HepG2 (cell line): ENCODE data around the gene CPEB3. TPM values are rescaled to one million over a fixed set of nuclear protein-coding genes. Genes with fewer than 3 reads are reported as not detected.

Experiments
- ARNT2 ChIP-seq: sonication (generic); formaldehyde crosslinking; IDR thresholded peaks from 2 replicates; pipeline ENCODE4 v1.8.0; 2022; ENCODE audit warnings: mild to moderate bottlenecking, low read depth, missing genetic modification reagents, moderate library complexity
- ERF ChIP-seq: IDR thresholded peaks from 2 replicates; pipeline ENCODE4 v1.6.1; 2018; ENCODE audit warnings: missing biosample characterization, missing genetic modification reagents
- MAF1 ChIP-seq: sonication (generic); formaldehyde crosslinking; IDR thresholded peaks from 2 replicates; pipeline ENCODE4 v1.5.0; 2020; ENCODE audit warnings: missing genetic modification reagents, borderline replicate concordance
- NRL ChIP-seq: sonication (generic); formaldehyde crosslinking; IDR thresholded peaks from 2 replicates; pipeline ENCODE4 v1.5.0; 2020; ENCODE audit warnings: missing genetic modification reagents, mild to moderate bottlenecking, moderate library complexity, borderline replicate concordance
- PHF21A ChIP-seq: sonication (generic); formaldehyde crosslinking; IDR thresholded peaks from 2 replicates; pipeline ENCODE4 v1.5.0; 2020; ENCODE audit warnings: mild to moderate bottlenecking, missing genetic modification reagents
- RXRA ChIP-seq: sonication (generic); formaldehyde crosslinking; IDR thresholded peaks from 2 replicates; pipeline ENCODE4 v1.5.1; 2020; ENCODE audit warnings: missing genetic modification reagents
- TCF7 ChIP-seq: sonication (generic); IDR thresholded peaks from 2 replicates; pipeline ENCODE4 v1.6.1; 2016; ENCODE audit warnings: antibody characterized with exemption, low read depth
- TCF7L2 ChIP-seq: IDR thresholded peaks from 2 replicates; pipeline ENCODE4 v1.6.1; 2011; ENCODE audit warnings: mild to moderate bottlenecking, low read depth, low read length, moderate library complexity
- ZNF263 ChIP-seq: sonication (generic); formaldehyde crosslinking; IDR thresholded peaks from 2 replicates; pipeline ENCODE4 v1.4.0; 2020; ENCODE audit warnings: missing genetic modification reagents
- ZNF441 ChIP-seq: sonication (generic); formaldehyde crosslinking; IDR thresholded peaks from 2 replicates; pipeline ENCODE4 v1.7.0; 2021; ENCODE audit warnings: missing genetic modification reagents, borderline replicate concordance
- ZNF572 ChIP-seq: sonication (generic); formaldehyde crosslinking; IDR thresholded peaks from 2 replicates; pipeline ENCODE4 v1.5.1; 2020; ENCODE audit warnings: mild to moderate bottlenecking, missing genetic modification reagents
- polyA plus RNA-seq, 8 experiments: library from polyadenylated mRNA; depleted of rRNA in 3 of 8; stranded (reverse) in 7 of 8; unstranded in 1 of 8; fragments of >200 nt; fragmentation: Illumina TruSeq in 4 of 8; extraction: Trizol in 4 of 8; gene quantifications; 2 replicates each; pipeline versions ENCODE4 v1.2.1 to v1.2.3, GENCODE V29; 2011 to 2016; ENCODE audit warnings: low read depth in 4 of 8, missing spikeins in 1 of 8, mixed read lengths in 1 of 8; ENCODE audit not compliant: insufficient read depth in 1 of 8
- total RNA-seq, 5 experiments: library from RNA; depleted of rRNA; stranded (reverse); fragments of >200 nt; fragmentation: Illumina TruSeq; extraction: Trizol; gene quantifications; 2 replicates each; pipeline ENCODE4 v1.2.3, GENCODE V29; 2016; ENCODE audit warnings: low read depth in 1 of 5
- TF ChIP-seq, protein P1 (sequence below), 2 experiments: fragments of 450-650 bp in 1 of 2; sonication (generic) in 1 of 2; formaldehyde crosslinking in 1 of 2; IDR thresholded peaks; 2 replicates each; pipeline versions ENCODE4 v1.6.1 to v1.8.0; 2016 to 2022; ENCODE audit warnings: antibody characterized with exemption in 1 of 2, mild to moderate bottlenecking in 1 of 2, missing genetic modification reagents in 1 of 2
- TF ChIP-seq, protein P2 (sequence below): sonication (generic); formaldehyde crosslinking; IDR thresholded peaks from 2 replicates; pipeline ENCODE4 v1.5.1; 2020; ENCODE audit warnings: mild to moderate bottlenecking, missing genetic modification reagents, borderline replicate concordance
- TF ChIP-seq, protein P3 (sequence below): sonication (generic); formaldehyde crosslinking; IDR thresholded peaks from 2 replicates; pipeline ENCODE4 v1.5.0; 2020; ENCODE audit warnings: missing genetic modification reagents

Gene CPEB3
- total and polyA plus RNA-seq, 2 of the 13 experiments (the other 11 are each of a cell fraction or from before 2014, with no cell fraction given) = 0.66 to 0.70 TPM

DNA sequence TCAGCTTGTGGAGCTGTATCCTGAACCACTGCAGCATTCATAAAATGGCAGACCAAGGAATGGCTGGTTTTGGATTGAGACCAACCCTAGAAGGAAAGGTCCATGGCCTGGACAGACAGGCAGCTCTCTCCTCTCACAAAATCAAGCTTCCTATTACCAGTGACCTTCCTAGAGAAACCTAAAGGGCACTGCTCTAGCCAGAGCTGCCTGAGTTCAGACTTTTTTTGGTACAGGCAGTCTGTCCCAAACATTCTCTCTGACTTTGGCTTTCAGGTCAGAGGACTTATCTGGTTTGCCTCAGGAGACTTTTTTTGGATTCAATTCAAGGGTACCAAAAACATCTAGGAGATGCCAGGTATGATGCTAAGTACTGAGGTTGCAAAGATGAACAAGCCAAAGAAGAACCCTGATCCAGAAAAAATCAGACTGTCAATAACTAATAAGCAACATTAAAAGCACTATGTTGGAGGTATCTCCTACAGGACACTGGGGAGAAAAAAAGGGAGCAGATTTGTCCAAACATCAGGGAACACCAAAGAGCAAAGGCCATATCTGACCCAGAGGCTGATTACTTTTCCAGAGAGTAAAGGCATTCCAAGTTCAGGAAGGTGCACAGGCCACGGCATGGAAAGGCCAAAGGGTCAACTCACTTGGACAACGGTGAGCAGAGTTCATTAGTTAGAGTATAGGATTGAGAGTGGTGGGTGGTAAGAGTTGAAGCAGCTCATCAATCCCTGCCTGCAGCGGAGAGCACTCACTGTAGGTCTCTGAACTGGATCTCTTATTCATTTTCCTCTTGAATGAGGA, 169.0 kb downstream of the CPEB3 start (continued):
- TF ChIP-seq, protein P1, sequence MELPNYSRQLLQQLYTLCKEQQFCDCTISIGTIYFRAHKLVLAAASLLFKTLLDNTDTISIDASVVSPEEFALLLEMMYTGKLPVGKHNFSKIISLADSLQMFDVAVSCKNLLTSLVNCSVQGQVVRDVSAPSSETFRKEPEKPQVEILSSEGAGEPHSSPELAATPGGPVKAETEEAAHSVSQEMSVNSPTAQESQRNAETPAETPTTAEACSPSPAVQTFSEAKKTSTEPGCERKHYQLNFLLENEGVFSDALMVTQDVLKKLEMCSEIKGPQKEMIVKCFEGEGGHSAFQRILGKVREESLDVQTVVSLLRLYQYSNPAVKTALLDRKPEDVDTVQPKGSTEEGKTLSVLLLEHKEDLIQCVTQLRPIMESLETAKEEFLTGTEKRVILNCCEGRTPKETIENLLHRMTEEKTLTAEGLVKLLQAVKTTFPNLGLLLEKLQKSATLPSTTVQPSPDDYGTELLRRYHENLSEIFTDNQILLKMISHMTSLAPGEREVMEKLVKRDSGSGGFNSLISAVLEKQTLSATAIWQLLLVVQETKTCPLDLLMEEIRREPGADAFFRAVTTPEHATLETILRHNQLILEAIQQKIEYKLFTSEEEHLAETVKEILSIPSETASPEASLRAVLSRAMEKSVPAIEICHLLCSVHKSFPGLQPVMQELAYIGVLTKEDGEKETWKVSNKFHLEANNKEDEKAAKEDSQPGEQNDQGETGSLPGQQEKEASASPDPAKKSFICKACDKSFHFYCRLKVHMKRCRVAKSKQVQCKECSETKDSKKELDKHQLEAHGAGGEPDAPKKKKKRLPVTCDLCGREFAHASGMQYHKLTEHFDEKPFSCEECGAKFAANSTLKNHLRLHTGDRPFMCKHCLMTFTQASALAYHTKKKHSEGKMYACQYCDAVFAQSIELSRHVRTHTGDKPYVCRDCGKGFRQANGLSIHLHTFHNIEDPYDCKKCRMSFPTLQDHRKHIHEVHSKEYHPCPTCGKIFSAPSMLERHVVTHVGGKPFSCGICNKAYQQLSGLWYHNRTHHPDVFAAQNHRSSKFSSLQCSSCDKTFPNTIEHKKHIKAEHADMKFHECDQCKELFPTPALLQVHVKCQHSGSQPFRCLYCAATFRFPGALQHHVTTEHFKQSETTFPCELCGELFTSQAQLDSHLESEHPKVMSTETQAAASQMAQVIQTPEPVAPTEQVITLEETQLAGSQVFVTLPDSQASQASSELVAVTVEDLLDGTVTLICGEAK (IDR thresholded peaks at IDR 0.05) = no peak
- TF ChIP-seq, protein P1 (CRISPR knock-in tag; IDR thresholded peaks at IDR 0.05) = no peak
- peak; percentile 91; the same call in 1 of the 2 replicates for TF ChIP-seq RXRA
- peak; percentile 23; the same call in 1 of the 2 replicates for TF ChIP-seq ARNT2
- TF ChIP-seq, protein P2, sequence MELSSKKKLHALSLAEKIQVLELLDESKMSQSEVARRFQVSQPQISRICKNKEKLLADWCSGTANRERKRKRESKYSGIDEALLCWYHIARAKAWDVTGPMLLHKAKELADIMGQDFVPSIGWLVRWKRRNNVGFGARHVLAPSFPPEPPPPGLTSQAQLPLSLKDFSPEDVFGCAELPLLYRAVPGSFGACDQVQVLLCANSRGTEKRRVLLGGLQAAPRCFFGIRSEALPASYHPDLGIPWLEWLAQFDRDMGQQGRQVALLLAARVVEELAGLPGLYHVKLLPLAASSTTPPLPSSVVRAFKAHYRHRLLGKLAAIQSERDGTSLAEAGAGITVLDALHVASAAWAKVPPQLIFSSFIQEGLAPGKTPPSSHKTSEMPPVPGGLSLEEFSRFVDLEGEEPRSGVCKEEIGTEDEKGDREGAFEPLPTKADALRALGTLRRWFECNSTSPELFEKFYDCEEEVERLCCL (CRISPR knock-in tag) = no peak
- peak; percentile 75 for TF ChIP-seq TCF7
- TF ChIP-seq TCF7L2 = no peak
- 0 out of 2 replicates have a peak, but pooled peaks have one; percentile 19 for TF ChIP-seq ZNF263
- 0 out of 2 replicates have a peak, but pooled peaks have one; percentile 41 for TF ChIP-seq ZNF441
- TF ChIP-seq ERF (CRISPR knock-in tag) = peak; percentile 74
- peak; percentile 85 for TF ChIP-seq PHF21A (CRISPR knock-in tag)
- TF ChIP-seq NRL (CRISPR knock-in tag) = no peak
- TF ChIP-seq ZNF572 = no peak
- no peak for TF ChIP-seq MAF1 (CRISPR knock-in tag)
- TF ChIP-seq, protein P3, sequence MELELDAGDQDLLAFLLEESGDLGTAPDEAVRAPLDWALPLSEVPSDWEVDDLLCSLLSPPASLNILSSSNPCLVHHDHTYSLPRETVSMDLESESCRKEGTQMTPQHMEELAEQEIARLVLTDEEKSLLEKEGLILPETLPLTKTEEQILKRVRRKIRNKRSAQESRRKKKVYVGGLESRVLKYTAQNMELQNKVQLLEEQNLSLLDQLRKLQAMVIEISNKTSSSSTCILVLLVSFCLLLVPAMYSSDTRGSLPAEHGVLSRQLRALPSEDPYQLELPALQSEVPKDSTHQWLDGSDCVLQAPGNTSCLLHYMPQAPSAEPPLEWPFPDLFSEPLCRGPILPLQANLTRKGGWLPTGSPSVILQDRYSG = no peak
